22Rv1 (cell line): Measurements from ENCODE around the gene UNC13D.

Source experiments
- CTCF ChIP-seq: fragments of 450-650 bp; IDR thresholded peaks from 2 replicates; pipeline ENCODE4 v1.5.1; 2017; ENCODE audit warnings: mild to moderate bottlenecking
- ZFX ChIP-seq: fragments of 450-650 bp; IDR thresholded peaks from 2 replicates; pipeline ENCODE4 v1.6.1; 2017; ENCODE audit warnings: antibody characterized with exemption, borderline replicate concordance

- no peak for TF ChIP-seq CTCF
- TF ChIP-seq ZFX: no peak
These were observed 6.9 kb upstream of the UNC13D start for GRCh38 chr17:75850928-75851692.
